Measurements from ENCODE around the gene HACE1. TPM values are rescaled to one million over a fixed set of nuclear protein-coding genes. Genes with fewer than 3 reads are reported as not detected.
A peak's percentile ranks its signal among the peaks of the same experiment; 100 is the strongest.
"Not testable (repeated sequence)": the region's sequence is repeated elsewhere in the genome, so short reads cannot be mapped to it uniquely, and the experiment has no call there.

HACE1 gene, protein sequence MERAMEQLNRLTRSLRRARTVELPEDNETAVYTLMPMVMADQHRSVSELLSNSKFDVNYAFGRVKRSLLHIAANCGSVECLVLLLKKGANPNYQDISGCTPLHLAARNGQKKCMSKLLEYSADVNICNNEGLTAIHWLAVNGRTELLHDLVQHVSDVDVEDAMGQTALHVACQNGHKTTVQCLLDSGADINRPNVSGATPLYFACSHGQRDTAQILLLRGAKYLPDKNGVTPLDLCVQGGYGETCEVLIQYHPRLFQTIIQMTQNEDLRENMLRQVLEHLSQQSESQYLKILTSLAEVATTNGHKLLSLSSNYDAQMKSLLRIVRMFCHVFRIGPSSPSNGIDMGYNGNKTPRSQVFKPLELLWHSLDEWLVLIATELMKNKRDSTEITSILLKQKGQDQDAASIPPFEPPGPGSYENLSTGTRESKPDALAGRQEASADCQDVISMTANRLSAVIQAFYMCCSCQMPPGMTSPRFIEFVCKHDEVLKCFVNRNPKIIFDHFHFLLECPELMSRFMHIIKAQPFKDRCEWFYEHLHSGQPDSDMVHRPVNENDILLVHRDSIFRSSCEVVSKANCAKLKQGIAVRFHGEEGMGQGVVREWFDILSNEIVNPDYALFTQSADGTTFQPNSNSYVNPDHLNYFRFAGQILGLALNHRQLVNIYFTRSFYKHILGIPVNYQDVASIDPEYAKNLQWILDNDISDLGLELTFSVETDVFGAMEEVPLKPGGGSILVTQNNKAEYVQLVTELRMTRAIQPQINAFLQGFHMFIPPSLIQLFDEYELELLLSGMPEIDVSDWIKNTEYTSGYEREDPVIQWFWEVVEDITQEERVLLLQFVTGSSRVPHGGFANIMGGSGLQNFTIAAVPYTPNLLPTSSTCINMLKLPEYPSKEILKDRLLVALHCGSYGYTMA
- total RNA-seq (2014; rRNA removed; shearing (Covaris generic)): 15.9 and 18.0 TPM in 2 replicates

DNA sequence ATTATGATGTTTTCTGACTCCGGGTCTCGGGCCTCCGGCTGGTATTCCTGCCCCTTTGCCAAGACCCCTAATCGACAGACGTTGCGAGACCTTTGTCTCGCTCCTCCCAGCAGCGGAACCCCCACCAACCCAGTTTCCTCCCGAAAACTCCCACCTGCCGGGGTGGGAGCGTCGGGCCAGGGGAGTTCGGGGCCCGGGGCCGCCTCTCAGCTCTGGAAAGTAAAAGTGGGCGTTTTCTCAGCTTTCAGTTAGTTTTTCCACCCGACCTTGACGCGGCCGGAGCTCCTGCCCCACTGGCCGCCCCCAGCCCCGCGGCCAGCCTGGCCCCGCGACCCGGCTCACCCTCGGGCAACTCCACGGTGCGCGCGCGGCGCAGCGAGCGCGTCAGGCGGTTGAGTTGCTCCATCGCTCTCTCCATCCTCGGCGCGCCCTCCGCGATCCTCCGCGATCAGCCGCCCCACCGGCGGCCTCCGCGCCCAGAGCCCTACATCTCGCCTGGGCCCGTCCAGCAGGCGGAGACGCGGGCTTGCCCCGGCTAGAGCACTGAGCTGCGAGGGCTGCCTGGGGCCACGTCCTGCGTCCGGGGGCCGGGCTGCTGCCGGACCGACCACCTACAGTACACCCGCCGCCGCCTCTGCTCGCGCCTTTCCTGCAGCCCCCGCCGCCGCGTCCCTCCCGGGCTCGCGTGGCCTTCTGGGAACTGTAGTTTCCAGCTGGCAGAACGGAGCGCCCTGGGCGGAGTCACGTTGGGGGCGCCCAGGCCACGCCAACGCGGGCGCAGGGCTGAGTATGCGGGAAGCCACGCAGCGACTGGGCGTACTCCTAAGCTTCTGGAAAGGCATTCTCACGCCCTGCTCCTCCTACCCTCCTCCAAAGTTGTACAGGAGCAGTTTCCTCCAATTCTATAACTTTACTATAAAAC lies at the start of gene HACE1:
HACE1 (minus strand) TSS at position 695 of the 922 bp plus-strand sequence; CDS start at position 418, 277 bp downstream.
- peak within 1 kb of the TSS; percentile 42 for H3K27ac ChIP-seq

DNA sequence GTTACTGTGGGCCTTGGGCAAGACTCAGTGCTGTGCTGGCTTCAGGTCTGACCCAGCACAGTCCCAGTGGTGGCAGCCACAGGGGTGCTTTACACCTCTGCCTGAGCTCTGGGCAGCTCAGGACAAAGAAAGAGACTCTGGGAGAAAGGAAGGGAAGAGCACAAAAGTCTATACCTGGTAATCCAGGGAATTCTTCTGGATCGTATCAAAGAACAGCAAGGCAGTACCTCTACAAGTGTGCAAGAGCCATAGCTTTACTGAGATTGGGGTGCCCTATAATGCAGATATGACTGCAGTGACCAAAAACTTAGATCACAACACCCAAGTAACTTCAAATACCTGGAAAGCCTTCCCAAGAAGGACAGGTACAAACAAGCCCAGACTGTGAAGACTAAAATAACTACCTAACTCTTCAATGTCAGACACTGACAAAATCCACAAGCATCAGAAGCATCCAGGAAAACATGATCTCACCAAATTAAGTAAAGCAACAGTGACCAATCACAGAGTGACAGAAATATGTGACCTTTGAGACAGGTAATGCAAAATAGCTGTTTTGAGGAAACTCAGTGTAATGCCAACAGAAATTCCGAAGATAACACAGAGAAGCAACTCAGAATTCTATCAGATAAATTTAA lies 49.3 kb upstream of the HACE1 start:
- H3K36me3 ChIP-seq: no peaks in the 10 kb centered on the region
- H3K27ac ChIP-seq: no peak overlapping the region
- H3K4me1 ChIP-seq: no peaks in the 10 kb centered on the region

More for the DNA sequence above, at the start of gene HACE1:
- H3K36me3 ChIP-seq: no peaks in the 10 kb centered on the region
- DNase-seq: peak; percentile 92 to 93
- H3K4me3 ChIP-seq: peak within 1 kb of the TSS; percentile 82
- no peaks in the 10 kb centered on the region for H3K27me3 ChIP-seq
- H3K9me3 ChIP-seq (replicated peaks): no peaks in the 10 kb centered on the region
- H3K4me1 ChIP-seq: no peaks in the 10 kb centered on the region

DNA sequence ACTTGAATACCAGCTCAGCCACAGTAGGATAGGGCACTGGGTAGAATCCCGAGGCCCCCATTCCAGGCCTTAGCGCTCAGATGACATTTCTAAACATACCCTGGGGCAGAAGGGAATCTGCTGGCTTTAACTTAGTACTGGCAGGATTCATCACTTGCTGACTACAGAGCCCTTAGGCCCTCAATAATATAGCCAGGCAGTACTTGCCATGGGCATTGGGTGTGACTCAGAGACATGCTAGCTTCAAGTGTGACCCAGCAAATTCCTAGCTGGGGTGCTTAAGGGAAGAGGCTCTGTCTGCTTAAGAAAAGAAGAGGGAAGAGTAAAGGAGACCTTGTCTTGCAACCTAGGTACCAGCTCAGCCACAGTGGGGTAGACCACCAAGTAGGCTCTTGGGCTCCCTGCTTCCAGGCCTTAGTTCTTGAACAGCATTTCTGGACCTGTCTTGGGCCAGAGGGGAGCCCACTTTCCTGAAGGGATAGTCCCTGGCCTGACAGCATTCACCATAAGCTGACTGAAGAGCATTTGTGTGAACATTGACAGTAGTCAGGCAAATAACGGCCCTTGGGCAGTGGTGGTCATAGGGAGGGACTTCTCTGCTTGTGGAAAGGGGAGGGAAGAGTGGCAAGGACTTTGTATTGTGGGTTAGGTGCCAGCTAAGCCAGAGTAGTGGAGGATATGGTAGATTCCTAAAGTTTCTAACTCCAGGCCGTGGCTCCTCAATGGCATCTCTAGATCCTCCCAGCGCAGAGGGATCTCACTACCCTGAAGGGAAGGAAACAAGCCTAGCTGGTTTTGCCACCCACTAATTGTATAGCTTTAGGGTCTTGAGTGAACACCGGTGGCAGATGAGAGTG lies 48.5 kb upstream of the HACE1 start:
- Histone ChIP-seq H3K36me3 (no peaks in the 10 kb centered on the region), H3K4me1 (no peaks in the 10 kb centered on the region), H3K27ac (no peak overlapping the region), H3K4me3 (no peak overlapping the region), H3K9me3 (replicated peaks) (no peaks in the 10 kb centered on the region), H3K27me3 (no peaks in the 10 kb centered on the region)
- DNase-seq: no peak

More for the DNA sequence above, 49.3 kb upstream of the HACE1 start:
- Histone ChIP-seq H3K27me3 (no peaks in the 10 kb centered on the region), H3K4me3 (no peak overlapping the region), H3K9me3 (replicated peaks) (no peaks in the 10 kb centered on the region)
- DNase-seq: no peak

DNA sequence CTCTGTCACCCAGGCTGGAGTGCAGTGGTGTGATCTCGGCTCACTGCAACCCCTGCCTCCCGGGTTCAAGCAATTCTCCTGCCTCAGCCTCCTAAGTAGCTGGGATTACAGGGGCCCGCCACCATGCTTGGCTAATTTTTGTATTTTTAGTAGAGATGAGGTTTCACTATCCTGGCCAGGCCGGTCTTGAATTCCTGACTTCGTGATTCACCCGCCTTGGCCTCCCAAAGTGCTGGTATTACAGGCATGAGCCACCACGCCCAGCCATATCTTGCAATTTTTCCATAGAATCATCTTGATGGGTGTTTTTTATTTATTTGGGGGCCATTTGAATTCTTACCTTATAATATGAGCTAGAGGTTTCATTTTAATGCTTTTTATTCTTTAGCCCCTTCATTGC lies 39.2 kb upstream of the HACE1 start:
- not testable (repeated sequence) for H3K9me3 ChIP-seq (replicated peaks); H3K4me1 ChIP-seq; H3K27ac ChIP-seq; H3K27me3 ChIP-seq; H3K4me3 ChIP-seq; DNase-seq; H3K36me3 ChIP-seq

DNA sequence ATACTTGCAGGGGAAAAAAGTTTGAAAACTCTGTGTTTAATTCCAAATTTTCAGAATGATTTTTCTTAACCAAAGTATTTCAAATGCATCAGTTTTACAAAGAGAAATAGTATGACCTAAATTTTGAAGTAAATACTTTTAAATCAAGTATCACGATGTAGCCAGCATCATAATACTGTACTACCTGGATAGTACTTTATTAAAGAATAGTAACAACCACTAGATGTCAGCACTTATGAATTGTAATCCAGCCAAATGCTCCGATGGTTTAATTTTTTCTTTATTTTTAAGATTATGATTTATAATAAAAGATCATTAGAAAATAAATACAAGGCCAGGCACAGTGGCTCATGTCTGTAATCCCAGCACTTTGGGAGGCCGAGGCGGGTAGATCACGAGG lies 37.2 kb upstream of the HACE1 start:
- no peak for DNase-seq

DNA sequence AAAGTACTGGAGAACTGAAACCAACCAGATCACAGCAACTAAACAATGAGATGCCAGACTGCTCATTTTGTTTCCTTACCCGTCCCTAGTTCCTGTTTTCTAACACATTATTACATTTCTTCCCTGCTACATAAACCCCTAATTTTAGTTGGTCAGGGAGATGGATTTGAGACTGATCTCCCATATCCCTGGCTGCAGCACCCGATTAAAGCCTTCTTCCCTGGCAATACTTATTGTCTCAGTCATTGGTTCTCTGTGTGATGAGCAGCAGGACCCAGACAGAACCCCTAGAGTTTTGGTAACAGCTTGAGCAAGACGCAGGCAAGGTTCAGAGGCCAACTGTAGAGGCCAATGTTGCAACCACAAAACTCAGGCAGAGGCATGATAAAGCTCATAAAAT lies 28.3 kb upstream of the HACE1 start:
- no peak for DNase-seq
- Histone ChIP-seq H3K4me3 (no peak overlapping the region), H3K9me3 (replicated peaks) (peaks cover 3% of the 10 kb centered on the region; the same call in 1 of the 2 replicates), H3K36me3 (no peaks in the 10 kb centered on the region), H3K27ac (no peak overlapping the region), H3K27me3 (no peaks in the 10 kb centered on the region), H3K4me1 (no peaks in the 10 kb centered on the region)

More for the DNA sequence above, 37.2 kb upstream of the HACE1 start:
- Histone ChIP-seq H3K27me3 (no peaks in the 10 kb centered on the region), H3K36me3 (no peaks in the 10 kb centered on the region), H3K4me3 (no peak overlapping the region), H3K4me1 (no peaks in the 10 kb centered on the region), H3K27ac (no peak overlapping the region), H3K9me3 (replicated peaks) (no peaks in the 10 kb centered on the region)

DNA sequence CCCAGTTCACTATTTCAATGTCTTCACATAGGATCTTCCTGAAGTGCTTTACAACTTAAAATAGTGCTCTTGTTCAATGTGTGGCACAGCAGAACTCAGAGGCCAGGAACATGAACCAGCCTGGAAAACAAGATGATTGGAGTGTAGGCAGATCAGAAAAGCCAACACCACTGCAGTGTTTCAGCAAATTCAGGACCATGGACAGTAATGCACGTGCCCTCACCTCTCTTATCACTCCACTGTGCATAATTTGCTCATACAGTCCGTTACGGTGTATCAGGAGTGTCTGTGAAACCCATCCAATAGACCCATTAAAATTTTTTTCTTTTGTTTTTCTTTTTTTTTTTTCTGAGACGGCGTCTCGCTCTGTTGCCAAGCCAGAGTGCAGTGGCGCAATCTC lies 27.6 kb upstream of the HACE1 start:
- H3K4me3 ChIP-seq: no peak overlapping the region
- no peaks in the 10 kb centered on the region for H3K27me3 ChIP-seq
- no peak overlapping the region for H3K27ac ChIP-seq
- DNase-seq: peak; percentile 44 to 78
- H3K9me3 ChIP-seq (replicated peaks): peaks cover 3% of the 10 kb centered on the region; the same call in 1 of the 2 replicates
- H3K36me3 ChIP-seq: no peaks in the 10 kb centered on the region
- H3K4me1 ChIP-seq: no peaks in the 10 kb centered on the region

DNA sequence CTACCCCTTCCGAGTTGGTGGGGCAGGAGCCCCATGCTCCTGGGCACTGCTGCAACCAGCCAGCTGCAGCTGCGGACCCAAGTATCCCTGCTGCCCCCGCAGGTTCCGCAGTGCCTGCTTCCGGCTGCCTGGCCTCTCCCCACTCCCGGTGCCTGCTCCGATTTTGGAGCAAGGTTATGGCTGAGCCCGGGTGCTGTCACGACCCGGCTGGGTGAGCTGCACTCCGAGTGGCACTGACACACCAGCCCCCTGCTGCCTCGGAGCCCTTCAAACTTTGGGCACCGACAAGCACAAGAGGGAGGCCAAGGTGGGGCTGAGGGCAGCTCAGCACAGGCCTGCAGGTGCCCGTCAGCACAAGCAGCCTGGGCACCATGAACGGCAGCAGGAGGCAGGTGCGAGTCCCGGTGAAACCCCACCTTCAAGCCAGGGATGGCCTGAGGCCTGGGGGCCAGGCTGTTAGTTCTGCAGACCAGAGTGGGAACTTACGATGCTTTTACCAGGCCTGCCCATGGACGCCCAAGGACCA lies 25.9 kb upstream of the HACE1 start:
- Histone ChIP-seq H3K4me1 (no peaks in the 10 kb centered on the region), H3K4me3 (no peak overlapping the region)

DNA sequence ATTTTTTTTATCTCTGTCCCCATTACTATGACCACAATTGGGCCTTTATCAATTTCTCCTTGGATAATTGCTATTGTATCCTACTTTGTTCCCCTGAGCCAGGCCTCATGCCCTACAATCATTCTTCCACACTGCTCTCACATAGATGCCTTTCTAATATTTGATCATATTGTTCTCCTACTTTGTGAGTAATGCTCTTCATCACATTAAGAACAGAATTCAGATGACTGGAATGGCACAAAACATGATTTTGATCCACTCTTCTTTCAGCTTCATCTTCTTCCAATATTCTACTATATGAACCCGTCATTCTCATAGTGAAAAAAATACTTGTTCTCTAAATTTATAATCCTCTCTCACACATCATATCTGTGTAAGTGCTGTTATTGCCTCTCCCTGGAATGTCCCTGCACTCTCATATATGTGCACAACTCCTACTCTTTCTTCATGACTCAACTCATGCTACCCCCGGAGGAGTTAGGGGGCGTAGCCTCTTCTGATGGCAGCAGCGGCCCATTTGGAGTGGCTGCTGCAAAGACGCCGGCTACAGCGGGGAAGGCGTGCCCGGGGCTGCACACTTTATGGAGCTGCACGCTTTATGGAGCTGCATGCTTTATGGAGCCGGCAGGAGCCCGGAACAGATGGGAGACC lies 25.3 kb upstream of the HACE1 start:
- no peaks in the 10 kb centered on the region for H3K36me3 ChIP-seq
- H3K27me3 ChIP-seq: no peaks in the 10 kb centered on the region
- no peak overlapping the region for H3K4me3 ChIP-seq
- H3K9me3 ChIP-seq (replicated peaks): peaks cover 3% of the 10 kb centered on the region; the same call in 1 of the 2 replicates
- DNase-seq: no peak
- H3K4me1 ChIP-seq: no peaks in the 10 kb centered on the region
- no peak overlapping the region for H3K27ac ChIP-seq

More for the DNA sequence above, 25.9 kb upstream of the HACE1 start:
- no peak overlapping the region for H3K27ac ChIP-seq
- DNase-seq: no peak
- H3K36me3 ChIP-seq: no peaks in the 10 kb centered on the region
- H3K9me3 ChIP-seq (replicated peaks): peaks cover 3% of the 10 kb centered on the region; the same call in 1 of the 2 replicates
- no peaks in the 10 kb centered on the region for H3K27me3 ChIP-seq

DNA sequence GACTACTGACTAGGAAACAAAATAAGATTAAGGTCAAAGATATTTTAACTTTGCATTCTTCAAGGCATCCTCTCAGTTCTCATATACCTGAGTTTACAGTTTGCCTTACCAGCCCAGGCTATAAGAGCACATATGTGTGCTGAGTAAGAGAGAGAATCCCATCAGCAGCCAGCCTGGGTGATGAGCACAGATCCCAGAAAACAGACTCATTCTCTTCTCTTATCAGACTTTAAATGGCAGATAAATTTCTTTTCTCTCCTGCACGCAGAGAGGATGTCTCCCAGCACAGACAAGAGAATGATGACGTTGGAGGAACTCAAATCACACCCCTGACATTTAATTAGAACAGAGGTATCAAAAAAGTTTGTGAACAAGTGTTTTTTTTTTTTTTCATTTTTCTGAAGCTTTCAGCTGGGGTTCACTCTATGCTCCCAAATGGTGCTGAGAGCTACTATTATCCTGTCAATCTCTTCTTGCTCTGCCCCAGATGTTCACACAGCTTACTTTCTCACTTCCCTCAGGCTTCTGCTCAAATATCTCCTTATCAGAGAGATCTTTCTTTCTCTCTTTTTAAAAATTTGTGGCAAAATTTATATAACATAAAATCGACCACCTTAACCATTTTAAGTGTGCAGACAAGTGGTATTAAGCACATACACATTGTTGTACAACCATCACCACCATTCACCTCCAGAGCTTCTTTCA lies 22.4 kb upstream of the HACE1 start:
- Histone ChIP-seq H3K9me3 (replicated peaks) (no peaks in the 10 kb centered on the region), H3K27me3 (no peaks in the 10 kb centered on the region), H3K36me3 (no peaks in the 10 kb centered on the region), H3K4me3 (no peak overlapping the region), H3K4me1 (no peaks in the 10 kb centered on the region), H3K27ac (no peak overlapping the region)
- no peak for DNase-seq

DNA sequence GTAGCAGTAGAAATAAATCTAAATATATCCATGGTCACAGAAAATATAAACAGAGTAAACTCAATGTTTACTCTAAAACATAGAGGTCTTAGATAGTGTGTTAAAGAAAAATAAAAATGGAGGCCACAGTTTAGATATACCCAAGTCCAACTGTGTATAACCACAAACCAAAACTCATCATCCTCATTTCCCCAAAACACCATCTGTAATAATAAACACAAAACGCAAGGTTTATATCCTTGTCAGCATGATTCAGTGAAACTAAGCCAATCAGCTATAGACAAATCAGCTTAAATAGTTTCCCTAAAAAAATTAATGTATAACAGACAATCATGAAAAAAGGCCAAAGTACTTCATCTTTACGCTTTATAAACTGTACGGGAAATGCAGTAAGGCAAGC lies 2.7 kb upstream of the HACE1 start:
- DNase-seq: no peak
- H3K36me3 ChIP-seq: no peaks in the 10 kb centered on the region
- H3K27me3 ChIP-seq: no peaks in the 10 kb centered on the region
- no peak overlapping the region for H3K4me3 ChIP-seq
- H3K9me3 ChIP-seq (replicated peaks): no peaks in the 10 kb centered on the region
- H3K27ac ChIP-seq: no peak overlapping the region
- no peaks in the 10 kb centered on the region for H3K4me1 ChIP-seq

DNA sequence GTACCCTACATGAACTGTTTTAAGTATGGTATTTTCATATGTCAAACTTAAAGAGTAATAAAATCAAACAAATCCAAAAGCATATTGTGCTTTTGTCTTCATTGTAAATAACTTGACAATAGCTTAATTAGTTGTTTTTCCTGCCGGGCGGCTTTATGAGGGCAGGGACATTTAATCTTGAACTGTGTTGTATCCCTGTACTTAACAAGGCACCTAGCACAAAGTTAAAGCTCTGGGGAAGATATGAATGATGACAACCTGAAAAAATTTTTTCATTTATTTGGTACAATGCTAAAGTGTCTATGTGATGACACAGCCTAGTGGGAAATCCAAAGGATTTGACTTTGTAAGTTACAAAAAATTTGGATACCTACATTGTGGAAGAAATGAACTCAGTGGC lies 502 bp upstream of the HACE1 start:
- DNase-seq: no peak
- H3K4me1 ChIP-seq: no peaks in the 10 kb centered on the region

More for the DNA sequence above, 502 bp upstream of the HACE1 start:
- H3K9me3 ChIP-seq (replicated peaks): no peaks in the 10 kb centered on the region
- H3K27me3 ChIP-seq: no peaks in the 10 kb centered on the region
- peak overlapping the region; percentile 42; the same call in 1 of the 2 replicates for H3K27ac ChIP-seq
- H3K4me3 ChIP-seq: peak overlapping the region; percentile 82
- no peaks in the 10 kb centered on the region for H3K36me3 ChIP-seq
